ENCODE data around the gene HTR2B. TPM values are rescaled to one million over a fixed set of nuclear protein-coding genes. Genes with fewer than 3 reads are reported as not detected.

Gene HTR2B
- total RNA-seq, 1 experiment from 2014 or later, result not detected

GRCh38 chr2:231134910-231135655, 10.2 kb upstream of the HTR2B start:
- DNase-seq (ENCODE audit: extremely low read depth, low read depth), result no peak

GRCh38 chr2:231133365-231134099, 8.7 kb upstream of the HTR2B start:
- DNase-seq (ENCODE audit: extremely low read depth, low read depth), result no peak

GRCh38 chr2:231132129-231132528, 7.3 kb upstream of the HTR2B start:
- no peak for DNase-seq (ENCODE audit: extremely low read depth, low read depth)

- DNase-seq (ENCODE audit: extremely low read depth, low read depth), result no peak
These were observed 5.7 kb upstream of the HTR2B start for GRCh38 chr2:231130336-231131056.

- no peak for DNase-seq (ENCODE audit: extremely low read depth, low read depth)
These were observed 4.4 kb upstream of the HTR2B start for GRCh38 chr2:231129216-231129615.

- no peak for DNase-seq (ENCODE audit: extremely low read depth, low read depth)
These were observed 3.7 kb upstream of the HTR2B start for GRCh38 chr2:231128541-231128940.

- no peak for DNase-seq (ENCODE audit: extremely low read depth, low read depth)
These were observed 3.1 kb upstream of the HTR2B start for GRCh38 chr2:231127936-231128335.

- no peak for DNase-seq (ENCODE audit: extremely low read depth, low read depth)
These were observed 2.6 kb upstream of the HTR2B start for GRCh38 chr2:231127480-231127879.

GRCh38 chr2:231126123-231126522, 1.3 kb upstream of the HTR2B start:
- no peak for DNase-seq (ENCODE audit: extremely low read depth, low read depth)

- DNase-seq (ENCODE audit: extremely low read depth, low read depth), result no peak
These were observed 1.4 kb downstream of the HTR2B start for GRCh38 chr2:231123362-231123898.

- no peak for DNase-seq (ENCODE audit: extremely low read depth, low read depth)
These were observed 6.3 kb downstream of the HTR2B start for GRCh38 chr2:231118614-231118942.

- no peak for DNase-seq (ENCODE audit: extremely low read depth, low read depth)
These were observed 6.8 kb downstream of the HTR2B start for GRCh38 chr2:231117922-231118613.

GRCh38 chr2:231117148-231117547, 7.7 kb downstream of the HTR2B start:
- no peak for DNase-seq (ENCODE audit: extremely low read depth, low read depth)

- DNase-seq (ENCODE audit: extremely low read depth, low read depth), result no peak
These were observed 9.2 kb downstream of the HTR2B start for GRCh38 chr2:231115651-231116050.

GRCh38 chr2:231113489-231113888, 11.4 kb downstream of the HTR2B start:
- DNase-seq (ENCODE audit: extremely low read depth, low read depth), result no peak

GRCh38 chr2:231111987-231112386, 12.9 kb downstream of the HTR2B start:
- no peak for DNase-seq (ENCODE audit: extremely low read depth, low read depth)

GRCh38 chr2:231110551-231110950, 14.3 kb downstream of the HTR2B start:
- no peak for DNase-seq (ENCODE audit: extremely low read depth, low read depth)

GRCh38 chr2:231104115-231104713, 20.6 kb downstream of the HTR2B start:
- peak; percentile 64 for DNase-seq (ENCODE audit: extremely low read depth, low read depth)

- DNase-seq (ENCODE audit: extremely low read depth, low read depth), result no peak
These were observed 22.1 kb downstream of the HTR2B start for GRCh38 chr2:231102772-231103171.

GRCh38 chr2:231100990-231101389, 23.9 kb downstream of the HTR2B start:
- no peak for DNase-seq (ENCODE audit: extremely low read depth, low read depth)

All from NCI-H460 (cell line).